GM12892 (cell line): Measurements from ENCODE around the gene ADK.

Experiments used
- POLR2A ChIP-seq: IDR thresholded peaks from 2 replicates; pipeline ENCODE4 v1.6.1; 2011; ENCODE audit warnings: low read depth, low read length, control low read depth
- POLR2AphosphoS5 ChIP-seq: IDR thresholded peaks from 2 replicates; pipeline ENCODE4 v1.6.1; 2011; ENCODE audit warnings: low read depth, low read length, control low read depth
- TAF1 ChIP-seq: IDR thresholded peaks from 2 replicates; pipeline ENCODE4 v1.6.1; 2011; ENCODE audit warnings: low read depth, mild to moderate bottlenecking, control low read depth, low read length, borderline replicate concordance

DNA sequence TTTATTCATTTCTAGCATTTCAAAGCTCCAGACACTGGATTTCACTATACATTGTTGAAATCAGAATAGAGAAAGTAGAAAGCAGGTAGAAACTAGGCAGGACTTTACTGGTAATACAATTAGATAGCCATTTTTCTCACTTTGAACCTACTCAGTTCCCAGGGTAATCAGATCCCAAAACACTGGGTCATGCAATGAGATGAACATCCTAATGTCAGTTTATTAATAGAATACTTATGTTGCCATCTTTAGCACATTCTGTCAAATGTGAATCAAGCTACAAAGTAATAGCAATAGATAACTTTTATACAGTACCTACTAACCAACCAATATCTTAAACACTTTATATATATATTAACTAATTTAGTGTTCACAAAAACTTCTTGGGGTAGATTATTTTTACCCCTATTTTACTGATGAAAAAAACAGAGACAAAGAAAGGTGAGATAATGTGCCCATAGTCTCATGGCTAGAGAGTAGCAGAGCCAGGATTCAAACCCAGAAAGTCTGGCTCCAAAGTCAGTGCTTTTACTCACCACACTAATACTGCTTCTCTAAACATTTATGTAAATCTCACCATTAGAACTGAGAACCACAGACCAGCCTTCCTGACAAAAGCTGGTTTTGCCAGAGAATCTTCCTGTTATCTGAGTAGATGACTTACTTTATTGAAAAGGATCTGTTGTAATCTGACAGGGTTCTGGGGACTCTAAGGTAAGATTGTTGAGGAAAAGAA lies 521.6 kb downstream of the ADK start:
- no peak for TF ChIP-seq POLR2A
- TF ChIP-seq TAF1: no peak
- no peak for TF ChIP-seq POLR2AphosphoS5
